Measurements from ENCODE around the gene MSL3. TPM values are rescaled to one million over a fixed set of nuclear protein-coding genes. Genes with fewer than 3 reads are reported as not detected.

The MSL3 gene
- polyA plus RNA-seq (ENCODE audit: low read depth in 6 of 6), result 10 to 100 TPM; 42.5 to 92.1 (median 79.3) TPM

- Mint-ChIP-seq H3K36me3 (no peaks in the 10 kb centered on the region), H3K4me3 (peak within 1 kb of the TSS; percentile 91 to 99 (median 97)), H3K27ac (peak within 1 kb of the TSS; percentile 94 to 99 (median 97)), H3K27me3 (no peaks in the 10 kb centered on the region), H3K9me3 (peaks cover 0 to 4% (median 0%) of the 10 kb centered on the region in 7 donors), H3K4me1 (peaks cover 7 to 13% (median 11%) of the 10 kb centered on the region in 3 donors)
- DNase-seq, result no peak
- peak; percentile 34 to 51 for ATAC-seq (ENCODE audit: low read depth in 2 of 2)
Observed at GRCh38 chrX:11757719-11758399, at the start of gene MSL3. Gene MSL3 (plus strand): TSS chrX:11758237. CDS start chrX:11758264, 27 bp downstream.

GRCh38 chrX:11722304-11722703 lies 35.7 kb upstream of the MSL3 start:
- Mint-ChIP-seq H3K36me3 (no peaks in the 10 kb centered on the region), H3K9me3 (no peaks in the 10 kb centered on the region), H3K27me3 (peaks cover 0 to 6% (median 0%) of the 10 kb centered on the region in 3 donors), H3K4me3 (no peak overlapping the region), H3K4me1 (no peaks in the 10 kb centered on the region), H3K27ac (peak overlapping the region in 1 of 6 donors; percentile 43)
- ATAC-seq (ENCODE audit: low read depth in 2 of 2), result no peak
- DNase-seq, result no peak

- no peaks in the 10 kb centered on the region for H3K9me3 Mint-ChIP-seq
- H3K27ac Mint-ChIP-seq, result peak overlapping the region in 1 of 6 donors; percentile 22
- ATAC-seq (ENCODE audit: low read depth in 2 of 2), result no peak
- H3K36me3 Mint-ChIP-seq, result no peaks in the 10 kb centered on the region
- H3K4me3 Mint-ChIP-seq, result no peak overlapping the region
- H3K27me3 Mint-ChIP-seq, result peaks cover 0 to 25% (median 0%) of the 10 kb centered on the region in 3 donors
- H3K4me1 Mint-ChIP-seq, result no peaks in the 10 kb centered on the region
- no peak for DNase-seq
Observed at GRCh38 chrX:11724122-11725017, 33.7 kb upstream of the MSL3 start.

GRCh38 chrX:11725631-11726442 lies 32.2 kb upstream of the MSL3 start:
- peaks cover 5 to 25% (median 5%) of the 10 kb centered on the region in 3 donors for H3K27me3 Mint-ChIP-seq
- H3K27ac Mint-ChIP-seq, result no peak overlapping the region
- no peak overlapping the region for H3K4me3 Mint-ChIP-seq
- H3K9me3 Mint-ChIP-seq, result peaks cover 0 to 2% (median 0%) of the 10 kb centered on the region in 7 donors
- H3K36me3 Mint-ChIP-seq, result no peaks in the 10 kb centered on the region
- no peak for ATAC-seq (ENCODE audit: low read depth in 2 of 2)
- H3K4me1 Mint-ChIP-seq, result no peaks in the 10 kb centered on the region
- no peak for DNase-seq

GRCh38 chrX:11728556-11728955 lies 29.5 kb upstream of the MSL3 start:
- no peaks in the 10 kb centered on the region for H3K36me3 Mint-ChIP-seq
- H3K4me3 Mint-ChIP-seq, result no peak overlapping the region
- no peaks in the 10 kb centered on the region for H3K4me1 Mint-ChIP-seq
- H3K27me3 Mint-ChIP-seq, result peaks cover 5 to 25% (median 5%) of the 10 kb centered on the region in 3 donors
- no peak overlapping the region for H3K27ac Mint-ChIP-seq
- DNase-seq (no peak), ATAC-seq (ENCODE audit: low read depth in 2 of 2) (no peak)
- H3K9me3 Mint-ChIP-seq, result peaks cover 0 to 4% (median 0%) of the 10 kb centered on the region in 7 donors

- no peak overlapping the region for H3K27ac Mint-ChIP-seq
- ATAC-seq (ENCODE audit: low read depth in 2 of 2), result no peak
- H3K9me3 Mint-ChIP-seq, result peaks cover 0 to 4% (median 0%) of the 10 kb centered on the region in 7 donors
- no peak overlapping the region for H3K4me3 Mint-ChIP-seq
- no peak for DNase-seq
- H3K4me1 Mint-ChIP-seq, result no peaks in the 10 kb centered on the region
- no peaks in the 10 kb centered on the region for H3K36me3 Mint-ChIP-seq
- peaks cover 15 to 42% (median 20%) of the 10 kb centered on the region in 3 donors for H3K27me3 Mint-ChIP-seq
Observed at GRCh38 chrX:11733614-11734013, 24.4 kb upstream of the MSL3 start.

GRCh38 chrX:11739776-11740175 lies 18.3 kb upstream of the MSL3 start:
- H3K4me1 Mint-ChIP-seq, result no peaks in the 10 kb centered on the region
- no peak overlapping the region for H3K4me3 Mint-ChIP-seq
- H3K36me3 Mint-ChIP-seq, result no peaks in the 10 kb centered on the region

GRCh38 chrX:11740794-11741193 lies 17.2 kb upstream of the MSL3 start:
- H3K27ac Mint-ChIP-seq, result no peak overlapping the region
- no peaks in the 10 kb centered on the region for H3K4me1 Mint-ChIP-seq
- ATAC-seq (ENCODE audit: low read depth in 2 of 2) (no peak), DNase-seq (no peak)
- no peaks in the 10 kb centered on the region for H3K9me3 Mint-ChIP-seq
- no peak overlapping the region for H3K4me3 Mint-ChIP-seq
- H3K27me3 Mint-ChIP-seq, result peaks cover 17 to 29% (median 19%) of the 10 kb centered on the region in 3 donors
- H3K36me3 Mint-ChIP-seq, result no peaks in the 10 kb centered on the region

More at GRCh38 chrX:11739776-11740175, 18.3 kb upstream of the MSL3 start:
- no peak overlapping the region for H3K27ac Mint-ChIP-seq
- H3K27me3 Mint-ChIP-seq, result peaks cover 18 to 39% (median 20%) of the 10 kb centered on the region in 3 donors
- no peaks in the 10 kb centered on the region for H3K9me3 Mint-ChIP-seq
- DNase-seq (no peak), ATAC-seq (ENCODE audit: low read depth in 2 of 2) (no peak)

- Mint-ChIP-seq H3K27me3 (peaks cover 17 to 25% (median 19%) of the 10 kb centered on the region in 3 donors), H3K4me3 (no peak overlapping the region), H3K27ac (no peak overlapping the region), H3K36me3 (no peaks in the 10 kb centered on the region), H3K4me1 (no peaks in the 10 kb centered on the region), H3K9me3 (no peaks in the 10 kb centered on the region)
- no peak for DNase-seq
- ATAC-seq (ENCODE audit: low read depth in 2 of 2), result no peak
Observed at GRCh38 chrX:11741574-11741973, 16.5 kb upstream of the MSL3 start.

GRCh38 chrX:11745881-11746280 lies 12.2 kb upstream of the MSL3 start:
- H3K4me1 Mint-ChIP-seq, result no peaks in the 10 kb centered on the region
- no peaks in the 10 kb centered on the region for H3K36me3 Mint-ChIP-seq
- no peak for DNase-seq
- H3K4me3 Mint-ChIP-seq, result no peak overlapping the region
- no peak for ATAC-seq (ENCODE audit: low read depth in 2 of 2)
- peaks cover 16 to 23% (median 23%) of the 10 kb centered on the region in 3 donors for H3K27me3 Mint-ChIP-seq
- no peak overlapping the region for H3K27ac Mint-ChIP-seq
- H3K9me3 Mint-ChIP-seq, result peaks cover 0 to 4% (median 0%) of the 10 kb centered on the region in 7 donors

- ATAC-seq (ENCODE audit: low read depth in 2 of 2) (no peak), DNase-seq (no peak)
- no peak overlapping the region for H3K4me3 Mint-ChIP-seq
- no peak overlapping the region for H3K27ac Mint-ChIP-seq
- no peaks in the 10 kb centered on the region for H3K4me1 Mint-ChIP-seq
- peaks cover 4 to 15% (median 11%) of the 10 kb centered on the region in 3 donors for H3K27me3 Mint-ChIP-seq
- H3K36me3 Mint-ChIP-seq, result no peaks in the 10 kb centered on the region
- peaks cover 0 to 4% (median 0%) of the 10 kb centered on the region in 7 donors for H3K9me3 Mint-ChIP-seq
Observed at GRCh38 chrX:11750046-11750445, 8.0 kb upstream of the MSL3 start.

GRCh38 chrX:11750694-11751093 lies 7.3 kb upstream of the MSL3 start:
- Mint-ChIP-seq H3K36me3 (no peaks in the 10 kb centered on the region), H3K4me1 (no peaks in the 10 kb centered on the region), H3K27ac (no peak overlapping the region), H3K27me3 (peaks cover 4 to 15% (median 11%) of the 10 kb centered on the region in 3 donors), H3K4me3 (no peak overlapping the region), H3K9me3 (peaks cover 0 to 4% (median 0%) of the 10 kb centered on the region in 7 donors)
- no peak for ATAC-seq (ENCODE audit: low read depth in 2 of 2)
- no peak for DNase-seq

GRCh38 chrX:11751261-11751660 lies 6.8 kb upstream of the MSL3 start:
- Mint-ChIP-seq H3K27ac (peak overlapping the region in 1 of 6 donors; percentile 50), H3K9me3 (peaks cover 0 to 4% (median 0%) of the 10 kb centered on the region in 7 donors), H3K4me1 (no peaks in the 10 kb centered on the region), H3K36me3 (no peaks in the 10 kb centered on the region), H3K27me3 (peaks cover 4 to 15% (median 11%) of the 10 kb centered on the region in 3 donors), H3K4me3 (no peak overlapping the region)
- DNase-seq, result no peak
- no peak for ATAC-seq (ENCODE audit: low read depth in 2 of 2)
